Hepatocyte (in vitro differentiated cells): ENCODE measurements around the gene ESR1. TPM values are rescaled to one million over a fixed set of nuclear protein-coding genes. Genes with fewer than 3 reads are reported as not detected.
A peak's percentile ranks its signal among the peaks of the same experiment; 100 is the strongest.

ENCODE experiments used
- DNase-seq: peaks from one replicate; pipeline ENCODE4 v3.0.0-alpha.2; 2016; ENCODE audit warnings: low spot score
- H2AFZ ChIP-seq: fragments of 200-600 bp; sonication (generic); 2 replicates; pipeline ENCODE4 v1.6.0; 2016; ENCODE audit warnings: antibody characterized with exemption, mild to moderate bottlenecking
- H3K27ac ChIP-seq: fragments of 200-600 bp; sonication (generic); 2 replicates; pipeline ENCODE4 v1.5.1; 2016; ENCODE audit warnings: mild to moderate bottlenecking
- H3K27me3 ChIP-seq: fragments of 200-600 bp; sonication (generic); 2 replicates; pipeline ENCODE4 v1.6.1; 2016
- H3K36me3 ChIP-seq: fragments of 200-600 bp; sonication (generic); replicated peaks from 2 replicates; pipeline ENCODE4 v1.5.1; 2016; ENCODE audit warnings: low read depth; ENCODE audit not compliant: insufficient read depth
- H3K4me1 ChIP-seq: fragments of 200-600 bp; sonication (generic); 2 replicates; pipeline ENCODE4 v1.5.1; 2016; ENCODE audit warnings: mild to moderate bottlenecking, moderate library complexity; ENCODE audit not compliant: insufficient read depth
- H3K4me2 ChIP-seq: fragments of 200-600 bp; sonication (generic); 2 replicates; pipeline ENCODE4 v1.6.0; 2016
- H3K4me3 ChIP-seq: fragments of 200-600 bp; sonication (generic); 2 replicates; pipeline ENCODE4 v1.5.1; 2016; ENCODE audit warnings: mild to moderate bottlenecking
- H3K79me2 ChIP-seq: fragments of 200-600 bp; sonication (generic); 2 replicates; pipeline ENCODE4 v1.6.0; 2017; ENCODE audit warnings: mild to moderate bottlenecking
- H3K9me2 ChIP-seq: fragments of 200-600 bp; sonication (generic); replicated peaks from 2 replicates; pipeline ENCODE4 v1.6.0; 2017; ENCODE audit warnings: mild to moderate bottlenecking; ENCODE audit not compliant: insufficient read depth
- H3K9me3 ChIP-seq: fragments of 200-600 bp; sonication (generic); 2 replicates; pipeline ENCODE4 v1.5.1; 2016; ENCODE audit warnings: low read depth, mild to moderate bottlenecking
- H4K20me1 ChIP-seq: fragments of 200-600 bp; sonication (generic); 2 replicates; pipeline ENCODE4 v1.6.0; 2016; ENCODE audit warnings: mild to moderate bottlenecking; ENCODE audit not compliant: insufficient read depth, poor library complexity, severe bottlenecking
- EZH2 ChIP-seq: fragments of 200-600 bp; sonication (generic); IDR thresholded peaks from 2 replicates; pipeline ENCODE4 v1.6.1; 2016; ENCODE audit warnings: antibody characterized with exemption, mild to moderate bottlenecking, borderline replicate concordance
- EZH2phosphoT487 ChIP-seq: fragments of 200-600 bp; sonication (generic); IDR thresholded peaks from one replicate; pipeline ENCODE4 v1.6.1; 2018; ENCODE audit warnings: antibody characterized with exemption, mild to moderate bottlenecking, low read depth, moderate library complexity; ENCODE audit not compliant: unreplicated experiment, severe bottlenecking
- WGBS: methylation state at CpG from one replicate; pipeline ENCODE4 v1.1.6; 2016; ENCODE audit warnings: low lambda C conversion rate; ENCODE audit errors: missing lambda C conversion rate; 5-methylcytosine and 5-hydroxymethylcytosine counted together
- polyA plus RNA-seq: library from polyadenylated mRNA; unstranded; fragments of >200 nt; fragmentation: Nextera tagmentation; extraction: Ambion mirVana; gene quantifications from 2 replicates; pipeline ENCODE4 v1.2.1, GENCODE V29; 2016
- total RNA-seq: library from RNA; depleted of rRNA; stranded (reverse); fragments of >200 nt; gene quantifications from 2 replicates; pipeline ENCODE4 v1.2.3, GENCODE V29; 2014
- TF ChIP-seq, protein P1 (sequence below): fragments of 200-600 bp; sonication (generic); IDR thresholded peaks from 2 replicates; pipeline ENCODE4 v1.5.1; 2016; ENCODE audit warnings: antibody characterized with exemption, mild to moderate bottlenecking; ENCODE audit not compliant: poor library complexity

The ESR1 gene
- total and polyA plus RNA-seq, 2 experiments from 2014 or later = 0.07 TPM; not detected in 1

DNA sequence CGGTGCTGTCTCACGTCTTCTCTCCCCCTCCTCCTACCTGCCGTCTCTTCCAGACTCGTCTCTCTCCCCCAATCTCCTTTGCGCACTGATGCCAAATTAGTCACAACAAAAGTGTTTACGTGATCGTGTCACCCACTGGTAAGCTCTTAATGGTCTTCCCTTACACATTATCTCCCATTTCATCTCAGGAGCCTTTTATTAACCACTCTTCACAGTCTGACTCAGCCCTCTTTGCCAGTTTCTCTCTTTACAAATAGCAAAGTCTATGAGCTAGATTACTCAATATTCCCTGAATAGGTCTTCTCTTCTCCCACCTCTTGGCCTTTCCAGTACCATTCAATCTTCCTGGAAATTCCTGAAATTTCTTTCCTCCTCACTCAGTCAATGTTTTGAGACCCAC lies 247.0 kb downstream of the ESR1 start:
- Histone ChIP-seq H3K27me3 (no peaks in the 10 kb centered on the region), H3K9me2 (no peaks in the 10 kb centered on the region), H3K27ac (no peak overlapping the region), H3K4me2 (peak overlapping the region; percentile 56), H3K4me3 (no peak overlapping the region), H2AFZ (no peak overlapping the region), H3K4me1 (no peaks in the 10 kb centered on the region), H3K79me2 (no peaks in the 10 kb centered on the region), H4K20me1 (no peaks in the 10 kb centered on the region), H3K36me3 (no peaks in the 10 kb centered on the region), H3K9me3 (no peaks in the 10 kb centered on the region)
- no peak for TF ChIP-seq EZH2
- no peak for TF ChIP-seq EZH2phosphoT487
- TF ChIP-seq, protein P1, sequence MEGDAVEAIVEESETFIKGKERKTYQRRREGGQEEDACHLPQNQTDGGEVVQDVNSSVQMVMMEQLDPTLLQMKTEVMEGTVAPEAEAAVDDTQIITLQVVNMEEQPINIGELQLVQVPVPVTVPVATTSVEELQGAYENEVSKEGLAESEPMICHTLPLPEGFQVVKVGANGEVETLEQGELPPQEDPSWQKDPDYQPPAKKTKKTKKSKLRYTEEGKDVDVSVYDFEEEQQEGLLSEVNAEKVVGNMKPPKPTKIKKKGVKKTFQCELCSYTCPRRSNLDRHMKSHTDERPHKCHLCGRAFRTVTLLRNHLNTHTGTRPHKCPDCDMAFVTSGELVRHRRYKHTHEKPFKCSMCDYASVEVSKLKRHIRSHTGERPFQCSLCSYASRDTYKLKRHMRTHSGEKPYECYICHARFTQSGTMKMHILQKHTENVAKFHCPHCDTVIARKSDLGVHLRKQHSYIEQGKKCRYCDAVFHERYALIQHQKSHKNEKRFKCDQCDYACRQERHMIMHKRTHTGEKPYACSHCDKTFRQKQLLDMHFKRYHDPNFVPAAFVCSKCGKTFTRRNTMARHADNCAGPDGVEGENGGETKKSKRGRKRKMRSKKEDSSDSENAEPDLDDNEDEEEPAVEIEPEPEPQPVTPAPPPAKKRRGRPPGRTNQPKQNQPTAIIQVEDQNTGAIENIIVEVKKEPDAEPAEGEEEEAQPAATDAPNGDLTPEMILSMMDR = no peak
- DNase-seq = peak; percentile 22
- WGBS = 24% methylated on average over 7 of the region's 7 CpGs

GRCh38 chr6:152055517-152055916 lies 248.0 kb downstream of the ESR1 start:
- Histone ChIP-seq H3K27me3 (no peaks in the 10 kb centered on the region), H4K20me1 (no peaks in the 10 kb centered on the region), H3K9me3 (no peaks in the 10 kb centered on the region), H3K4me2 (no peak overlapping the region), H2AFZ (no peak overlapping the region), H3K27ac (no peak overlapping the region), H3K4me3 (no peak overlapping the region), H3K79me2 (no peaks in the 10 kb centered on the region), H3K4me1 (no peaks in the 10 kb centered on the region), H3K9me2 (no peaks in the 10 kb centered on the region), H3K36me3 (no peaks in the 10 kb centered on the region)
- no peak for DNase-seq
- WGBS = 97% methylated on average over 4 of the region's 4 CpGs
- TF ChIP-seq EZH2 (no peak), EZH2phosphoT487 (no peak)
- TF ChIP-seq, protein P1 = no peak

- Histone ChIP-seq H2AFZ (no peak overlapping the region), H3K27ac (no peak overlapping the region), H3K27me3 (no peaks in the 10 kb centered on the region), H3K79me2 (no peaks in the 10 kb centered on the region), H3K9me2 (no peaks in the 10 kb centered on the region), H3K9me3 (no peaks in the 10 kb centered on the region), H3K4me1 (no peaks in the 10 kb centered on the region), H3K4me2 (no peak overlapping the region), H3K36me3 (no peaks in the 10 kb centered on the region), H4K20me1 (no peaks in the 10 kb centered on the region), H3K4me3 (no peak overlapping the region)
- no peak for DNase-seq
- TF ChIP-seq, protein P1 = no peak
- TF ChIP-seq EZH2 = no peak
- no peak for TF ChIP-seq EZH2phosphoT487
- WGBS = 63% methylated on average over 6 of the region's 6 CpGs
These were observed 250.5 kb downstream of the ESR1 start for GRCh38 chr6:152057832-152058498.
